IPS-NIHi7 (cell line): ENCODE results near the gene NOS3.
"Not testable (repeated sequence)": the region's sequence is repeated elsewhere in the genome, so short reads cannot be mapped to it uniquely, and the experiment has no call there.

Experiments used
- DNase-seq: peaks from one replicate; pipeline ENCODE4 v3.0.0; 2012; ENCODE audit warnings: mixed read lengths; ENCODE audit errors: extremely low spot score

Gene NOS3

DNA sequence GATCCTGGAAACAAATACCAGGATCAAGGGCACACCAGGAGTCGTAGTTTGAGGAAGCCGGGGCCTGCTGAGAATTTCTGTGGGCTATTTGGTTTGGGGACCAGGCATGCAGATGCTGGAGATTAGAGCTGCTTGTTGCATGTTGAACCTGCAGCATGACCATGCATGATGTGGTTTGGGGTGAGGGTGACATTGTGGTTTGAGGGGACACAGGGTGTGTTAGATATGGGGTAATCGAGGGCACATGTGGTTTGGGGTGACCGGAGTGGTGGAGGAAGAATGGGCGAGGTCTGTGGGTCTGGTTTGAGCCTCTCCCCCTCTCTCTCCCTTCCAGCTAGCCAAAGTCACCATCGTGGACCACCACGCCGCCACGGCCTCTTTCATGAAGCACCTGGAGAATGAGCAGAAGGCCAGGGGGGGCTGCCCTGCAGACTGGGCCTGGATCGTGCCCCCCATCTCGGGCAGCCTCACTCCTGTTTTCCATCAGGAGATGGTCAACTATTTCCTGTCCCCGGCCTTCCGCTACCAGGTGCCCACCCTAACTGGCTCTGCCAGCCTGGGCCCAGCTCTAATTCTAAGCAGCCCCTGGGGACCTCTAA is 10.2 kb downstream of the NOS3 start:
- no peak for DNase-seq

DNA sequence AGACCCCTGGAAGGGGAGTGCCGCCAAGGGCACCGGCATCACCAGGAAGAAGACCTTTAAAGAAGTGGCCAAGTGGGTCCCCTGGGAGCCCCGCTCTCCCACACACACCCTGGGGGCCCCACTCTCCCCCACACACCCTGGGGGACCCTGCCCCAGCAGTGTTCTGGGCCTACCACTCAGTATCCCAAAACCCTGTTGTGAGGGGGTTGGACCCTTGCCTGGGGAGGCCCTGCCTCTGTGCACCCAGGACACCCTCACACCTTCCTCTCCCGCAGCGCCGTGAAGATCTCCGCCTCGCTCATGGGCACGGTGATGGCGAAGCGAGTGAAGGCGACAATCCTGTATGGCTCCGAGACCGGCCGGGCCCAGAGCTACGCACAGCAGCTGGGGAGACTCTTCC is 10.7 kb downstream of the NOS3 start:
- no peak for DNase-seq

DNA sequence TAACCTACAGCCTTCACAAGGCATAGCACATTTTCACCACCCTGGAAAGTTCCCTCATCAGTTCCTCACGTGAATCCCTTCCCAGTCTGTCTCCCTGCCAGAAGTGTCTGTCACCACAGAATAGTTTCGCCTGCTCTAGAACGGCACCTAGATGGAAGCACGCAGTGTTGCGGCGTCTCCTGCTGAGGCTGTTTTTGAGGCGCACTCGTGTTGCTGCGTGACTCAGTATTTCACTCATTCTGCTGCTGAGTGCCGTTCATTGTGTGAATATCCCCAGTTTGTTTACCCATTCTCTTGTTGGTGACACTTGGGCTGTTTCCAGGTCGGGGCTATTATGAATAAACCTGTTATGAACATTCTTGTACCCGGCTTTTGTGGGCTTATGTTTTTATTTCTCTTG is 12.8 kb downstream of the NOS3 start:
- DNase-seq: no peak

DNA sequence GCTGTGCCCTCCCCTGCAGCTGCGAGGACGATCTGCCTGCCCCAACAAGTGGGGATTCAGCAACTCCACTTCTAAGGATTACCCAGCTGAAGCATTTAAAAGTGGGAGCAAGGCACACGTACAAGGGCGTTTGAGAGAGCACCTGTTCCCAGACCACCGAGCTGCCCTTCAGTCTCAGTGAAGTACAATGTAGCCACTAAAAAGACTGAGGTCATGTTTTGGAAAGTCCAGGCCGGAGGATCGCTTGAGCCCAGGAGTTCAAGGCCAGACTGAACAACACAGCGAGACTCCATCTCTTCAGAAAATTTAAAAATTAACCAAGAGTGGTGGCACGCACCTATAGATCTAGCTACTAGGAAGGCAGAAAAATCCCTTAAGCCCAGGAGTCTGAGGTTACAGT is 14.7 kb downstream of the NOS3 start:
- no peak for DNase-seq

DNA sequence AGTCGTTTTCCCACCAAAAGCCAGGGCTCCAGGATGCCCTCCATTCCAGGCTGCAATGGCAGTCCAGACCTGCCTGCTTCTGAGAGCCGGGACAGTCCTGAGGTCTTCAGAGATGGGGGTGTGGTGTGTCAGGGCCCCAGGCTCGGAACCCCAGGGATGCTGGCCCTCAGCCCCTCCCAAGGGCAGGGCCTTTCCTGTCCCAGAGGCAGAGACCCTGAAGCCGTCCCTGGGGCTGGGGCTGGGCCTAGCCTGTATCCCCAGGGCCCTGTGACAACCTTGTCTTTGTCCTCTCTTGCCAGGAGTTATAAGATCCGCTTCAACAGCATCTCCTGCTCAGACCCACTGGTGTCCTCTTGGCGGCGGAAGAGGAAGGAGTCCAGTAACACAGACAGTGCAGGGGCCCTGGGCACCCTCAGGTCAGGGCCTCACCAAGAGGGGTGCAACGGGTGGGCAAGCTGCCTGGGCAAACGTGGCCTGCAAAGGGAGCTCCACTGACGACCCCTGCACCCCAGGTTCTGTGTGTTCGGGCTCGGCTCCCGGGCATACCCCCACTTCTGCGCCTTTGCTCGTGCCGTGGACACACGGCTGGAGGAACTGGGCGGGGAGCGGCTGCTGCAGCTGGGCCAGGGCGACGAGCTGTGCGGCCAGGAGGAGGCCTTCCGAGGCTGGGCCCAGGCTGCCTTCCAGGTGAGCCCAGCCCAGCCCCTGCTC is 15.9 kb downstream of the NOS3 start:
- DNase-seq: no peak

DNA sequence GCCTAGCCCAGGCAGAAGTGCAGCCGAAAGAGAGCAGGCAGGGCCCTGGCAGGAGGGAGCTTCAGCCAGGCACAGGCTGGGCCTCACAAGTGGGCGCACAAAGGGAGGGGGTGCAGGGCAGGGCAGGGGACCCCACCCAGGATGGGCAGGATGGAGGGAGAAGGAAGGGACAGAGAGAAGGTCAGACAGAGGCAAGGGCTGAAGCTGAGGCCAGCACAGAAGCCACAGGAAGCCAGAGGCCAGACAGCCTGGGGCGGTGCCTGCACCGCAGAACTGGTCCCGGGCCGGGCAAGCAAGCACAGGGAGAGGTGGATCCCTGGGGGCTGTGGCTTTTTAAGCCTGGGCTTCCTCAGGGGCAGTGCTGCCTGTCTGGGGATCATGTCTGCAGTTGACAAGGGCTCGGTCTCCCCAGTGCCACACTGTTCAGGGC is 16.7 kb downstream of the NOS3 start:
- no peak for DNase-seq

DNA sequence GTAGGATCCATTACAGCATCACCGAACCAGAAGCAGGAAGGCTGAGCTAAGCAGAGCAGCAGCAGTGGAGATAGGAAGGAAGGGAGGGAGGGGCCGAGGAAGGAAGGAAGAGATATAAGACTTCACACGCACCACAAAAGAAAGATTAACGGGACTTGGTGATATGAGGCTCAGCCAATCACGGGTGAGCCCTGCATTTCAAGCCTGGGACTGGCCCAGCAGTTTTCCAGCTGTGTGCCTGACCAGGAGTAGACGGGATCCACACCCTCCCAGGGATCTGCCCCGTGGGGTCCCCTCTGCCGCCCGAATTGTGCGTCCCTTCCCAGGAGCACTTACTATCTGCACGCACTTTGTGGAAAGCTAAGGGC is 17.3 kb downstream of the NOS3 start:
- DNase-seq: no peak

DNA sequence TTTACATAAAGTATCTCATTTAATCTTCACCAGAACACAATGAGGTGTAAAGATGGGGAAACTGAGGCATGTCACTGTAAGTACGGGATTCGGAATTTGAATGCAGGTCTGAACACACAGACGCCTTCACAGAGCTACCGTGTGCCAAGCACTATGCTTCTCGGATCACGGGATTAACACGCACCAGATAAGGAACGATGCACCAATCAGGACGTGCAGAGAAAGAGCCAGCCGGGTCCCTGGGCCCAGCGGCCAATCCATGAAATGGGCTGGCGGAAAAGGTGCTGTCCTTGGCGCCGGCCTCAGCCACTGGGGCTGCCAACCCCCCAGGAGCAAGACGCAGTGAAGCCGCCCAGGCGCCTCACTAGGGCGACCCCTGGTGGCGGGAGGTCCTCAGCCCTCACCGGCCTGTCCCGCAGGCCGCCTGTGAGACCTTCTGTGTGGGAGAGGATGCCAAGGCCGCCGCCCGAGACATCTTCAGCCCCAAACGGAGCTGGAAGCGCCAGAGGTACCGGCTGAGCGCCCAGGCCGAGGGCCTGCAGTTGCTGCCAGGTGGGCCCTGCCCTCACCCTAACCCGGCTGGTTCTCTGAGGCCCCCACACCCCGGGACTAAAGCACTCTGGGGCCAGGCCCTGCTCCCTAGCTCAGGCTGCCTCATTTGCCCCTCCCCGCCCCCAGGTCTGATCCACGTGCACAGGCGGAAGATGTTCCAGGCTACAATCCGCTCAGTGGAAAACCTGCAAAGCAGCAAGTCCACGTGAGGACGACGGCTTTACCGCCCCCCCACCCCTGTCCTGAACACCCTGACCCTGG is 17.9 kb downstream of the NOS3 start:
- peak; percentile 87 for DNase-seq

DNA sequence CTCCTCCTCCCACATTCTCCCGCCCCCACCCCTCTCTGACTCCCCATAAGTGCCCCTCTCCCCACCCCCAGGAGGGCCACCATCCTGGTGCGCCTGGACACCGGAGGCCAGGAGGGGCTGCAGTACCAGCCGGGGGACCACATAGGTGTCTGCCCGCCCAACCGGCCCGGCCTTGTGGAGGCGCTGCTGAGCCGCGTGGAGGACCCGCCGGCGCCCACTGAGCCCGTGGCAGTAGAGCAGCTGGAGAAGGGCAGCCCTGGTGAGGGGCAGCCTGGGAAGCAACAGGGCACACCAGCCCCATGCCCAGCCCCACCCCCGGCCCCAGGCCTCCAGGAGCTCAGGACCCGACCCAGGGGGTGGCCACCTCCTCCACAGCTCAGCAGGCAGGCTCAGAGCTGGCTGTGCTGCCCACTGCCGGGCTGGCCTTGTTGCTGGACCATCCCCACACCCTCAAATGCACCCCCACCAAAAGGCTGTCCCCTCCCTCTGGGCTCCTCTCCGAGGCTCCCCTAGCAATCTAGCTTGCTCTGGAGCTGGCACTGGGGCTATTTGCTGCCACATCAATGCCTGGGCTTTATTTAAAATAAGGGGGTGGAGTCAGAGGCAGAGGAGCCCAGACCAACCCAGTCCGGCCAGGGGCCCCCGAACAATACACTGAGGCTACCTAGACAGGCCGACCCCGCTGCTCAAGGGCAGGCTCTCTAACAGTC is 18.7 kb downstream of the NOS3 start:
- no peak for DNase-seq

DNA sequence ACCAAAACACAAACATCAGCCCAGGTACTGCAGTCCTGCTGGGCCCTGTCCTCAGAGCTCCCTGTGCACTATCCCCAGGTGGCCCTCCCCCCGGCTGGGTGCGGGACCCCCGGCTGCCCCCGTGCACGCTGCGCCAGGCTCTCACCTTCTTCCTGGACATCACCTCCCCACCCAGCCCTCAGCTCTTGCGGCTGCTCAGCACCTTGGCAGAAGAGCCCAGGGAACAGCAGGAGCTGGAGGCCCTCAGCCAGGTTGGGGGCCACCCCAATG is 19.2 kb downstream of the NOS3 start:
- no peak for DNase-seq

DNA sequence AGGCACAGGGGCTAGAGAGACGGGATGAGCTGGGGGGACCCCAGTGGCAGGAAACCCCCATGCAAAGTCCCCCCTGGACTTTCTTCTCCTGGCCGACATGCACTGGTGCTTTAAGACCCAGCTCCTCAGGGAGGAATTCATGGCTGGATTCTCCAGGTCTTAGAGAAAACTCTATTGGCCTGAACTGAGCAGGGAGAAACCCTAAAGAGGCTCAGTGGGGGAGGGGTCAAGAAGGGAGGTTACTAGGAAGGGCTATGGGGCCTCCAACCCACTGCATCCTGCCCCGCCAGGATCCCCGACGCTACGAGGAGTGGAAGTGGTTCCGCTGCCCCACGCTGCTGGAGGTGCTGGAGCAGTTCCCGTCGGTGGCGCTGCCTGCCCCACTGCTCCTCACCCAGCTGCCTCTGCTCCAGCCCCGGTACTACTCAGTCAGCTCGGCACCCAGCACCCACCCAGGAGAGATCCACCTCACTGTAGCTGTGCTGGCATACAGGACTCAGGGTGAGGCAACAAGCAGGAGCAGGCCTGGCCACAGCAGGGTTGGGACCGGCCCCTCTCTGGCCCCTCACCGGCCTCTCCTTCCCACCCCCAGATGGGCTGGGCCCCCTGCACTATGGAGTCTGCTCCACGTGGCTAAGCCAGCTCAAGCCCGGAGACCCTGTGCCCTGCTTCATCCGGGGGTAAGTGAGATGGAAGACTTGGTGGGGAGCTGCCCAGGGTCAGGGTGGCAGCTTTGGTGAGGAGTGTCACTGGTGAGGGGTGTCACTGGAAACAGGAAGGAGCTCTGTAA is 19.7 kb downstream of the NOS3 start:
- no peak for DNase-seq

DNA sequence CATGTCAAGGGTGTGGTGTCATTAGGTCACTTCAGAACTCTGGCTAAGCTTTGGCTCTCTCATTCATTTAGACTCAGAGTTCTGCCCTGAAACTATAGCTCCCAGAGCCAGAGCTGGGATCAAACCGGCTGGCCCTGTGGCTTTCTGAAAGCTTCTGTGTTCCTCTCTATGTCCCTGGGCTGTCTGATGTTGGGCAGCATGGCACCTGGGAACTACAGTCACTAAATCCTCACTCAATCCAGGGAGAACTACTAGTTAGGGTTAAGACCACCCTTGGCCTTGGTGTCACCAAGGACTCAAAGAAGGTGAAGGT is 20.2 kb downstream of the NOS3 start:
- no peak for DNase-seq

DNA sequence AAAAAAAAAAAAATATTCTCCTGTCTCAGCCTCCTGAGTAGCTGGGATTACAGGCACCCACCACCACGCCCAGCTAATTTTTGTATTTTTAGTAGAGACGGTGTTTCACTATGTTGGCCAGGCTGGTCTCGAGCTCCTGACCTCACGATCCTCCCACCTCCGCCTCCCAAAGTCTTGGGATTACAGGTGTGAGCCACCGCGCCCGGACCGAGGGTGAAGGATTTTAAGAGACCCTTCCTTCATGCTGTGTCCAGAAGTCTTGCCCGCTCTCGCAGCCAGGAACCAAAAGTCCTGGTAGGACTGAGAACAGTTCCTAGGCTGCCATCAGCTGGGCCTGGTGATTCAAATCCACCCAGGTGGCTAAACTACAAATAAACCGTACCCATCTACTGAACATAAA is 20.8 kb downstream of the NOS3 start:
- DNase-seq: not testable (repeated sequence)

DNA sequence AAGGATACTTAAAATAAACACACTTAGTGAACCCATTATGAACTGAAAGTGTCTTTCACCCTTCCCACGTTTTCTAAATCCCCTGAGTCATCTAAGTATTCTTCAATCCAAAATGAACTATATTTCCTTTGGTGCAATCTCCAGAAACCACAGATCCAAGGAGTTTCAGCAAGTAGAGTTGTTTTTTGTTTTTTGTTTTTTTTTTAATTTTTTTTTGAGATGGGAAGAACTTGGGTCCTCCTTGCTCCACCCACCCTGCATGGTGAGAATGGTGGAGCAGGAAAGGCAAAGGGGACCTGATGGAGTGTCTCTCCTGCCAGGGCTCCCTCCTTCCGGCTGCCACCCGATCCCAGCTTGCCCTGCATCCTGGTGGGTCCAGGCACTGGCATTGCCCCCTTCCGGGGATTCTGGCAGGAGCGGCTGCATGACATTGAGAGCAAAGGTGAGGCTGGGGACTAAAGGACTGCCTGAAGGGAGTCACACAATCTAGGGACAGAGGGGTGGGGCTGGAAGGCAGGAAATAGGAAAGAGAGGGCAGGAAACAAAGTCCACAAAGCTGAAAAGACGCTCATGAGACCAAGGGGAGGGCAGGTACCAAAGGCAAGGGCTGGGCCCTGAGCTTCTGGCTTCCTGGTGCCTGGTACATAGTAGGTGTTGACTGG is 21.3 kb downstream of the NOS3 start:
- no peak for DNase-seq

DNA sequence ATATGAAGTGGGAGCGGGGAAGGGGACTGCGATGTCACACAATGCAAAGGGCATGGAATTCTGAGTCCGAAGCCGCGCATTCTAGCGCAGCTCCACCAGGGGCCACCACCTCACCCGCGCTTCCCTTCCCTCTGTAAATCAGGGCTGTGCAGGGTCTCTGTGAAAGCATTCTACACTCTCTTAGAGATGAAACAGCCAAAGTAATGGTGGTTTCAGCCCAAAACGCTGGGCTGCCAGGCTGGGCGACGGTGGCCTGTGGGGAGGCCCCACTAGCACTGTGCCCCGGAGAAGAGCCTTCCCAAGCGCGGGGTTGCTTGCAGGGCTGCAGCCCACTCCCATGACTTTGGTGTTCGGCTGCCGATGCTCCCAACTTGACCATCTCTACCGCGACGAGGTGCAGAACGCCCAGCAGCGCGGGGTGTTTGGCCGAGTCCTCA is 22.1 kb downstream of the NOS3 start:
- DNase-seq: peak; percentile 70

DNA sequence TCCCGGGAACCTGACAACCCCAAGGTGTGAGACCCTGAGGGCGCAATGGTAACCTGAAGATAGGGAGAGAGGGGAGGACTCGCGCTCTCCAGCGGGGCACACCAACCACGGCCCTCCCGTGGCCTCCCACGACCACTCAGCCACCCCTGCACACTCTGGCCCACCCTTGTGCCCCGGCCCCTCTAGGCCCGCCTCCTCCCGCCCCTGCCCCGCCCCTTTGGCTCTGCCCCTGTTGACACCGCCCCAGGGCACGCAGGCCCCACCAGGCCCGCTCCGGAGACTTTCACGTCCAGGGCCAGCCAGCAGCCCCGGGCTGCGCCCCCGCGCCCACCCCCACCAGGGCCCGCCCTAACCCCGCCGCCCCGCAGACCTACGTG is 22.5 kb downstream of the NOS3 start:
- DNase-seq: no peak

DNA sequence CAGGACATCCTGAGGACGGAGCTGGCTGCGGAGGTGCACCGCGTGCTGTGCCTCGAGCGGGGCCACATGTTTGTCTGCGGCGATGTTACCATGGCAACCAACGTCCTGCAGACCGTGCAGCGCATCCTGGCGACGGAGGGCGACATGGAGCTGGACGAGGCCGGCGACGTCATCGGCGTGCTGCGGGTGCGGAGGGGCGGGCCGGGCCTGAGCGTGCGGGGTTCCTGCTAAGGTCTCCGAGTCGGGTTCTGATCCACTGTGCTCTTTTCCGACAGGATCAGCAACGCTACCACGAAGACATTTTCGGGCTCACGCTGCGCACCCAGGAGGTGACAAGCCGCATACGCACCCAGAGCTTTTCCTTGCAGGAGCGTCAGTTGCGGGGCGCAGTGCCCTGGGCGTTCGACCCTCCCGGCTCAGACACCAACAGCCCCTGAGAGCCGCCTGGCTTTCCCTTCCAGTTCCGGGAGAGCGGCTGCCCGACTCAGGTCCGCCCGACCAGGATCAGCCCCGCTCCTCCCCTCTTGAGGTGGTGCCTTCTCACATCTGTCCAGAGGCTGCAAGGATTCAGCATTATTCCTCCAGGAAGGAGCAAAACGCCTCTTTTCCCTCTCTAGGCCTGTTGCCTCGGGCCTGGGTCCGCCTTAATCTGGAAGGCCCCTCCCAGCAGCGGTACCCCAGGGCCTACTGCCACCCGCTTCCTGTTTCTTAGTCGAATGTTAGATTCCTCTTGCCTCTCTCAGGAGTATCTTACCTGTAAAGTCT is 23.1 kb downstream of the NOS3 start:
- DNase-seq: peak; percentile 83

DNA sequence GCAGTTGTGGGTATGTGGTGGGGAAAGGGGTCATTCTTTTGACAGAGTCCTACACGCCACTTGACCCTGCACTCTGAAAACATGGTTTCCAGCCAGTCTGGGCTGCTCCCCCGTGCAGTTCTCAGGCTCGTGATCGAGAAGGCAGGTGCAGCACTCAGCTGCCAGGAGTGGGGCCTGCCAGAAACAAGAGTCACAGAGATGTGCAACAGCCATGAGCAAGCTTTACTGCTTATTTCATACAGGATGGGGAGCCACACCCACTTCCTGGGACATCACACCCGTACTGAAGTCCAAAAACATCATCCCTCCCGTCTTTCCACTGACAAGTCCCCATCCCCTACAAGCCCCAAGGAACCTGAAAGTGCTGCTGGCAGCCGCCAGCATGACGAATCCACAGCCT is 24.1 kb downstream of the NOS3 start:
- no peak for DNase-seq

DNA sequence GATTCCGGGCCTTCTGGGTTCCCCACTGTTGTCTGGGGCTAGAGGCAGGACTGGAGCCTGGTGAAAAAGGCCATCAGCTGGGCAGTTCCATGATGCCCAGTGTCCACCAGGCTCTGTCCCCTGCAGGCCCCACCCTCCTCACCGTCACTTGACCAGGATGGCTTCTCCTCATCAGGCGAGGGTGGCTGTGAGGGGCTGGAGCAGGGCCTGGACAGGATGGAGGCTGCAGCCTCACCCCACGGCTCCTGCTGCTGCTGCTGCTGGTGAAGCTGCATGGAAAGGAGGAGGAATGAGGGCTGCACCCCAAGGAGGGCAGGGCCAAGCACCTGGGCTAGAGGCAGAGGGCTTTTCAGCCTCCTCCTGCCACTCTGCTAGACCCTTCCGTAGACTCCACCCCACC is 25.1 kb downstream of the NOS3 start:
- DNase-seq: no peak

DNA sequence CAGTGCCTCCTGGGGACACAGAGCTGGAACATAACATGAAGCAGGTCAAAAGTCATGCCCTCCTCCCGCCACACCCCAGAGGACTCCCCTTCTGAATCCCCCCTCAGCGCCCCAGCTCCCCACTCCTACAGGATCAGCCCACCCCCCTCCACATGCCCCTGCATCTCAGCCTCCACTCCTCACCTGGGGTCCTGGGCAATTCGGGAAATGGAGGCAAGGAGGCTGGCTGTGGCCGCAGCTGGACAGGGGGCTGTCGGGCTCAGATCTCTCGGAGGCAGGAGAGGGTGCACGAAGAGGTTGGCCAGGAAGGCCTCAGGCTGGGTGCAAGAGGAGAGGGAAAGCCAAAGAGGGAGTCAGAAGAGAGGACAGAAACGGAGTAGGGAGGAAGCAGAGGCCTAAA is 25.7 kb downstream of the NOS3 start:
- DNase-seq: no peak

DNA sequence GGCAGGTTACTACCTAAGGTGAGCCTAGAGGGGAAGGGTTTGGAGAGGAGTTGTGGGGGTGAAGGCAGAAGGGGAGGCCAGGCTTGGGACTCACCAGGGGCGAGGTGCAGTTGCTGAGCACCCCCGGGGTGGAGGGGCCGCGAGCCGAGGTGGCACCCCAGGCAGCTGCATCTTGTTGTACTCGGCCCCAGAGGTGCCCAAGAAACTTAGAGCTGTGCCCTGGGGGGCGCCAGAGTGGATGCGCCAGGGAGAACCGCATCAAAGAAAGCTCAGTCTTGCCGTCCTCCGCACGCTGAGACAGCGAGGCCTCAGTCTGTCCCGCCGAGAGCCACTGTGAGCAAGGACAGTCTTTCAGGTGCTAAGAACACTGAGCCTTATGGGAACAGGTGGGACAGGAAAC is 26.1 kb downstream of the NOS3 start:
- DNase-seq: no peak
